Measurements from ENCODE around the gene PDE4D.

PDE4D gene

DNA sequence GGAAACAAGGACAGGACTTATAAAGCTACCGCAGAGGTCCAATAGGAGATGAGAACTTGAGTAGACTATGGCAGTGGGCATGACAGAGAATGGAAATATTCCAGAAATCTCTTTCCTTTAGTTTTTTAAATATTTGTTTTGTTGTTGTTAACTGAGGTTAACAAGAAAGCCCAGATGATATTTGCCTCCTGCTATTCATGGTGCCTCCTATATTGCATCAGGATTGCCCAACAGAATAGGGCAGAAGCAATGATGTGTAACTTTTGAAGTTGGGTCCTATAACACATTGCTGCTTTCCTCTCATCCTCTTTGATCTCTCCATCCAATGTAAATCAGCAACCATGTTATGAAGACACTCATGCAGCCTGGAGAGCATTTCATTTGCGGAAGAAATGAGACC lies 42.8 kb downstream of the PDE4D start:
- Histone ChIP-seq H3K27me3 (replicated peaks; ENCODE audit: control insufficient read depth, insufficient read depth, low read length) (no peaks in the 10 kb centered on the region), H3K36me3 (ENCODE audit: control insufficient read depth, insufficient read depth, low read length) (no peaks in the 10 kb centered on the region), H3K4me3 (replicated peaks; ENCODE audit: low read depth, low read length) (no peak overlapping the region)
- DNase-seq (ENCODE audit: extremely low read depth, insufficient read length): no peak
- TF ChIP-seq, protein P1, sequence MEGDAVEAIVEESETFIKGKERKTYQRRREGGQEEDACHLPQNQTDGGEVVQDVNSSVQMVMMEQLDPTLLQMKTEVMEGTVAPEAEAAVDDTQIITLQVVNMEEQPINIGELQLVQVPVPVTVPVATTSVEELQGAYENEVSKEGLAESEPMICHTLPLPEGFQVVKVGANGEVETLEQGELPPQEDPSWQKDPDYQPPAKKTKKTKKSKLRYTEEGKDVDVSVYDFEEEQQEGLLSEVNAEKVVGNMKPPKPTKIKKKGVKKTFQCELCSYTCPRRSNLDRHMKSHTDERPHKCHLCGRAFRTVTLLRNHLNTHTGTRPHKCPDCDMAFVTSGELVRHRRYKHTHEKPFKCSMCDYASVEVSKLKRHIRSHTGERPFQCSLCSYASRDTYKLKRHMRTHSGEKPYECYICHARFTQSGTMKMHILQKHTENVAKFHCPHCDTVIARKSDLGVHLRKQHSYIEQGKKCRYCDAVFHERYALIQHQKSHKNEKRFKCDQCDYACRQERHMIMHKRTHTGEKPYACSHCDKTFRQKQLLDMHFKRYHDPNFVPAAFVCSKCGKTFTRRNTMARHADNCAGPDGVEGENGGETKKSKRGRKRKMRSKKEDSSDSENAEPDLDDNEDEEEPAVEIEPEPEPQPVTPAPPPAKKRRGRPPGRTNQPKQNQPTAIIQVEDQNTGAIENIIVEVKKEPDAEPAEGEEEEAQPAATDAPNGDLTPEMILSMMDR (IDR thresholded peaks at IDR 0.05; ENCODE audit: insufficient read depth, low read length, poor library complexity, severe bottlenecking): no peak

DNA sequence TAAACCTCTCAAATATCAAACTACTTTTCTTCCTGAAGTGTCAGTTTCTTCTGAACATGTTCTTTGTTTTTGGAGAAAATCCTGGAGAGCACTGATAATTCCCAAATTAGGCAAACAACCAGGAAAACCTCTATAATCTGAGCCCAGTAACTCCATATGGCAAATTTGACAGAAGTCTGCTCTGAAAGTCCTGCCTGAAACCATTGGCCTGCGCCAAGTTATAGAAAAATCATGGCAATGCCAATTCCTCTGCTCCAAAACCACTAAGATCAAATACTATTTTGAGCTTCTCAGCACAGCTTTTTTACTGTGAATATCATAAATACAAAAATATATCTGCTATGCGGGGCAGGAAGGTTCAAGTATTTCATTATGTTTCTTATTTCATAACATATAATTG lies 45.9 kb downstream of the PDE4D start:
- no peaks in the 10 kb centered on the region for H3K27me3 ChIP-seq (replicated peaks; ENCODE audit: control insufficient read depth, insufficient read depth, low read length)
- H3K4me3 ChIP-seq (replicated peaks; ENCODE audit: low read depth, low read length): no peak overlapping the region
- TF ChIP-seq, protein P1 (IDR thresholded peaks at IDR 0.05; ENCODE audit: insufficient read depth, low read length, poor library complexity, severe bottlenecking): no peak
- no peak for DNase-seq (ENCODE audit: extremely low read depth, insufficient read length)
- no peaks in the 10 kb centered on the region for H3K36me3 ChIP-seq (ENCODE audit: control insufficient read depth, insufficient read depth, low read length)

DNA sequence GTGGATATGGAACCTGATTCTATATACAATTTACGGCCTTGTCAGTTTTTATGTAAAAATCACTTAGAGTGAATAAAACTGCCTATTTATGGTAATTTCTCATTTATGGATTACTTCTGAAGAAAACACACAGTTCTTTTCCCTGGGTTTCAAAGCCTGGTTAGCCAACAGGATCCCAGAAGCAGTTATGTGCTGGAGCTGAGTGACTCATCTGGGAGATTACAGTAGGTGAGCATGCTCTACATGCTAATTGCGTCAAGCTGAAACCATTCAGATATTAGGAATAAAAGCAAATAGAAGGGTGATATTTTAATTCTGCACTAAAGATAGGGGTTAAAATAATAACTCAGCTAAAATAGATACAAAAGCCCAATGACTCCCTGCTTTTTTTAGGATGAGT lies 47.8 kb downstream of the PDE4D start:
- Histone ChIP-seq H3K4me3 (replicated peaks; ENCODE audit: low read depth, low read length) (no peak overlapping the region), H3K27me3 (replicated peaks; ENCODE audit: control insufficient read depth, insufficient read depth, low read length) (no peaks in the 10 kb centered on the region), H3K36me3 (ENCODE audit: control insufficient read depth, insufficient read depth, low read length) (no peaks in the 10 kb centered on the region)
- no peak for DNase-seq (ENCODE audit: extremely low read depth, insufficient read length)
- TF ChIP-seq, protein P1 (IDR thresholded peaks at IDR 0.05; ENCODE audit: insufficient read depth, low read length, poor library complexity, severe bottlenecking): no peak

DNA sequence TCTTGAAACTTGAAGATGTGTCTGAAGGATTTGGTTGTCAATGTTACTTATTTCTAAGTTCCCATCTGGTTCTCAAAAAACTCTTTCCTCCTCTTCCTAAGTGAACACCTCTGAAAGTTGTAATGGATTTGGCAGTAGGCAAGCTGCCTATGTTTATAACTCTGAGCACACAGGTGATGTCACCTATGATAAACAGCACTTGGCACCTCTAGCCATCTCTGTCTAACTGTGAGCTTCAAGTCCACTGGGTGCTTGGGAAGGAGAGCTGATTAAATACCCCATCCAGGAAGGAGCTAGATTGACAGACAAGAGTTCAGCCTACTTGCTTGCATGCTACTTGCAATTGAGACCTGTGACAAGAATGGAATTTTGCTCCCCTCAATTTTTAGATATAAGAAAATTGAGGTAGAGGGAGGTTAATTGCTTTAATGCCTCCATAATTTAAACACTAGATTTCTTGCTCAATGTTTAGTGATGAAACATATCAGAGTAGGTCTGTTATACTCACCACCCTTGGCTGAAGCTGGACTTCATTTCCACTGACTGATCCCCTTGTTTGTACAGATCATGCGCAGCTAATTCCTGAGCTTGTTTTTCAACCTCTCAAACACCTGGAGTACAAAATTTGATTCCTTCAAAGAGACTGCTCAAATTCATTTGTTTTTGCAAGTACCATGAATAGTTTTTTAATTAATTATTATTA lies 49.9 kb downstream of the PDE4D start:
- H3K27me3 ChIP-seq (replicated peaks; ENCODE audit: control insufficient read depth, insufficient read depth, low read length): no peaks in the 10 kb centered on the region
- no peak for DNase-seq (ENCODE audit: extremely low read depth, insufficient read length)
- no peaks in the 10 kb centered on the region for H3K36me3 ChIP-seq (ENCODE audit: control insufficient read depth, insufficient read depth, low read length)
- TF ChIP-seq, protein P1 (IDR thresholded peaks at IDR 0.05; ENCODE audit: insufficient read depth, low read length, poor library complexity, severe bottlenecking): no peak
- H3K4me3 ChIP-seq (replicated peaks; ENCODE audit: low read depth, low read length): no peak overlapping the region

GRCh38 chr5:59842999-59843398 lies 50.5 kb downstream of the PDE4D start:
- no peak for DNase-seq (ENCODE audit: extremely low read depth, insufficient read length)
- H3K4me3 ChIP-seq (replicated peaks; ENCODE audit: low read depth, low read length): no peak overlapping the region

More at GRCh38 chr5:59842999-59843398, 50.5 kb downstream of the PDE4D start:
- no peaks in the 10 kb centered on the region for H3K36me3 ChIP-seq (ENCODE audit: control insufficient read depth, insufficient read depth, low read length)
- H3K27me3 ChIP-seq (replicated peaks; ENCODE audit: control insufficient read depth, insufficient read depth, low read length): no peaks in the 10 kb centered on the region
- TF ChIP-seq, protein P1 (IDR thresholded peaks at IDR 0.05; ENCODE audit: insufficient read depth, low read length, poor library complexity, severe bottlenecking): no peak
